DMS 273 (cell line): ENCODE data around the gene KCNJ11.
A peak's percentile ranks its signal among the peaks of the same experiment; 100 is the strongest.

ENCODE experiments used
- DNase-seq: peaks from one replicate; lab custom pipeline; 2025; ENCODE audit not compliant: unreplicated experiment; lab: John Stamatoyannopoulos, UW

The KCNJ11 gene

DNA sequence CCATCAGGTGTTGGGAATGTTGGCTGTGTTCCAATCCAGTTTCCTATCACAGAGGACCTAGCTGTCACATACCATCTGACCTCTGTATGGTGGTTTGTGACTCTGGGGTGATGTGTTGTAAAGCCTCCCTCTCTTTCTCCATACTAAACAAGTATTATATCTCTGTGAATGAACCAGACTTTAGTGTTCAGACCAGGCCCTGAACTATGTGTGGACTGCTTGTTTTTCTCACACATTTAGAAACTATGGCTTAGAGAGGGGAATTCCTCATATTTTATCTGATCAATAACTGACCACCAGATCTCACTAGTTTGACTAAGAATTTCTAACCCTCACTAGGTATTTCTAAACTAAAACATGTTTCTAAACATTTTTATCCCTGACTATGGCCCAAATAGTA is 19.4 kb downstream of the KCNJ11 start:
- no peak for DNase-seq

DNA sequence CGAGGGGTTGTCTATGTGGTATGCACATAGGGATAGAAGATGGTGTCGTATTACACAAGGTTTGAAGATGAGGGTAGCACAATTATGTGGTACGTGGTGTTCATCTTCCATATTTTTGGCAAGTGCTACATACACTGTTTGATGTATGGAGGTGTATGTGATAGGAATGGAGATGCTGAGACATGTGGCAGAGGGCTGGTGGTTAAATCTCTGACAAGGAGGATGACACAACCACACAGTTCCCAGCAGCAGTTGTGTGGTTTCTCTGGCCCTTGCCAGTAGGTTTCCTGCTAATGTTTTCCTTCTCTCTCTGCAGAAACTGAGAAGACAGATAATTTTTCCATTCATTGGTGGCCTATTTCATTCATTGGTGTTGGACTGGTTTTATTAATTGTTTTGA is 19.9 kb downstream of the KCNJ11 start:
- DNase-seq: no peak

DNA sequence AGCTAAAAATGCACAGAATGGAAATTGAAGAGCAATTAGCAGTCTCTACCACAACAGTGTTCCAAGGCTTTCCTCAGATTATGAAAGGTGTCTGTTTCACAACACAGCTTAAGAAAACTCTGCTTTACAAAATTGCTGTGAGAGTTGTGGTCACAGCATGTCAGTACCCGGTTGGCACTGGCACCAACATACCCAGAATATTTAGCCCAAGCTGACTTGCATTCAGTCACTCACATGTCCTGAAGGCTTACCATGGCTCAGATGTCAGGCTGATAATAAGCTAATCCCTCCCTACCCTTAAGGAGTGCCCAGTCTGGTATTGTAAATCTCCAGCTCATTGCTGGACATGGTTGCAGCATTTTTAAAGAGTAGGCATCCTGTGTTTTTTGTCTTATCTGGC is 22.0 kb downstream of the KCNJ11 start:
- DNase-seq: no peak

DNA sequence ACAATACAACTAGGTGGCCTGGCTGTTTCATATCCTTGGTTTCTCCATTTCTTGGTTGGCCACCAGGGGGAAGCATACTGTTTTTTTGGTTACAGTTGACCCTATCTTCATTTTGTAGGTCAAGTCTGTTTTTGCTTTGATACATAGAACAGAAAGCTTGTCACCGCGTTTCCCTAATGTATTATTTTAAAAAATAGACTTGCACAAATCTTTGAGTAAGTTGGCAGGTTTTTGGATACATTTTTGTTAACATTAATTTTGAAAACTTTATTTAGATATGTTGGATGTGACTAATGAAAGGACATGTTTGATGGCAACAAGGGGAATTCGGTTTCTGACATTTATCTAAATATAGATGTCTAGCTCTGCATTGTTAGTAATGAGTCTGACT is 33.9 kb downstream of the KCNJ11 start:
- DNase-seq: peak; percentile 76

DNA sequence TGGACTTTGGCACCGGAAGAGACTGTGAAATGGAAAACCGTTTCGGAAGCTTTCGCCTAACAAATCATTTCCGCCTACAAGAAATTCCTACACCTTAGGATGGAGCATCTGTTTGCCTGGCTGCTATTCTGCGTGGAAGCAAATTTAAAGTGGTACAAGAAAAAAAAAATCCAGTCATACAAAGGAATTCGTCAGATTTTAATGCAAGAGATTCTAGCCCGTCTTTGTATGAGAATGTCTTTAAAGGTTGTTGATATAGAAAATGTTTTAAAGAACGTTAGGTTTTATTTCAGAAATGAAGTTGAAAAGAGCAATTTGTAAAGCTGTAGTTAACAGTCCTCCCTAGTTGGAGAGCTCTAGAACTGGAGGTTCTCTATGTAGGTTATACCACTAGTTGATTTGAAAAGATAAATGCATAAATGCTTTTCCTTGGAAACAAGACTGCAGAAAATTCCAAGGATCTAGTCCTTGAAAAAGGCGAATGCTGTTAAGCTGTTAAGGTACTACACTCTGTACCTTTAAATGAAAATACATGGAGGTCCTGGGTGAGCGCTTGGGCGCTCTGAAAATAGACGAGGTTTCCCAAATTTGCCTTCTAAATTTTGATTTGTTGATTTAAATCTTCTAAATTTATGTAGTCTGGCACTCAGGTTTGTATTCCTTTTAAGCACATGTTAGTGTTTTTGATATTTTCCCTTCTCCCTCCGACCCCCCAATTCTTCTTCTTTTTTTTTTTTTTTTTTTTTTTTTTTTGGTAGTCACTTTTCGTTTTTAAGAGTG is 34.4 kb downstream of the KCNJ11 start:
- peak; percentile 43 for DNase-seq

DNA sequence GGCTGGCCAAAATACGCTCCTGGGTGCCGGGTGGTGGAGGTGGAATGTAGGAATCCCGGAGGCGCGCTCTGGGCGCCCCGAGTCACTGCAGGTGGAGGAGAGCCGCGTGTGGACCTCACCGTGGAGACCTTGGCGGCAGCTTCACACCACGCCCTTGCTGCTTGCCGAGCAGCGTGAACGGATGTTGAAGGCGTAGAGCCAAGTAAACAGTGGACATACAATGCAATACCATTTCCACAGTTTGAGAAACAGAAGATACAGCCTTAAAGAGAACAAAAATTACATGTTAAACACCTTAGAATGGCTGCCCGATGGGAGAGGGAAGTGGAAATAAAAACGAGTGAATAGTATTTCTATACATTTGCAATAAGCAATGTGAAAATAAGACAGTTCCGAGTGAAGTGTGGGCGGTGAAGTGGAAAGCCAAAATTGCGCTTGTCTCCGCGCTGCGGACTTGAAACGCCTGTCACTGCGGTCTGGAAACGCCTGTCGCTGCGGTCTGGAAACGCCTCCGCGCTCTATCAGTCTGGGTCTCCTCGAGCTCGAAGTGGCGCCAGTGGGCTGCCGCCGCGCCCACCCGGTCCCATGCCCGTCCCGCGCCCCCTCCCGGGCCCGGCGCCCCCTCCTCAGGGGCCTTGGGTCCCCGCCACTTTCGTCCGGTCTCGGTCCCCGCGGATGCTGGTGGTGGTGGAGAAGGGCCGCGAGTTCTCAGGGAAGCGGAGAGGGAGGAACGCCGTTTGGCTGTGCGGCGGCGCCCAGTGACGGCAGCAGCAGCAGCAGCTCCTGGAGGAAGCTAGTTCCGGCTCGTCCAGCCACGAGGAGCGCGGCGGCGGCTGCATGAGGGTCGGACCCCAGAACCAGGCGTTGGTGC is 35.3 kb downstream of the KCNJ11 start:
- DNase-seq: peak; percentile 83

DNA sequence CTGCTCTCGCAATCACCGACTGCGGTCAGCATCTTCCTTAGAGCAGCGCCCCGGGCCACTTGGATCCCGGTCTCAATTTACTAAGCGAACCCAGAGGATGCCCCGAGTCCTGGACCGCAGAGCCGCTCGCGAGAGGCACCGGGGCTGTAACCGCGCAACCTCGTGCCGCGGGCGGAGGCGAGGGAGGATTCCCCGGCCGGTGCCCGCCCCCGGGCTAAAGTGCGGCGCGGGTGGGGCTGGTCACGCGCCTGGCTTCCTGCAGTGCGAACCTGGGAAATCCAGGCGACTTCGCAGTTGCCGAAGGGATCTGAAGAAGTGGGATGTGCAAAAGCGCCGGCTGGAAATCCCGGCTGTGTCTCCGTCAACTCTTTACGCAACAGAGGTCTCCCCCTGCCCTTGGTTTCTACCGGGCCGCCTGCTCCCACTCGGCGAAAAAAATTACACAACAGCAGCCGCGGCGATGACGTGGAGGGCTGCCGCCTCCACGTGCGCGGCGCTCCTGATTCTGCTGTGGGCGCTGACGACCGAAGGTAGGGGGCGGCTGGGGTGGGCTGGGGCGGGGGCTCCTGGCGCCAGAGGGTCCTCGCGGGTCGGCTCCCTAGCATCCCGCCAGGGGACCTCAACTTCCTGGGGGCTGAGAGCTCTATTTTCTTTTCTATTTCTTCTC is 36.8 kb downstream of the KCNJ11 start, which contains the start of gene NCR3LG1:
Gene NCR3LG1 (plus strand): TSS at position 291 of the 667 bp plus-strand sequence. CDS start 170 bp downstream, at position 461.
- peak; percentile 81 for DNase-seq

DNA sequence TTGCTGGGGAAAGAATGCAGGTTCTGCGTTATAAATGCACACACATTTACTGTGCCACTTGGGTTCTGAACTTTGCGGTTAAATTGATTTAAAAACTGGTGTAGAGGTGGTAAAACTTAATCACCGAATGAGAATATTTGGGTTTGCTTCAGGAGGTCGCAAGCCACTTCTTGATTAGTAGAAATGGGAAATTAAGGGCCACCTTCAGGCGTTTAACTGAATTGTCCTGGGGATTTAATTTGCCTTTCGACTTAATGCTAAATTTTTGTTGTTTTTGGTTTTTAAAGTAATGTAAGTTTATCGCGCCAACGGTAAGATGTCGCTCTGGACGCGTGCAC is 37.3 kb downstream of the KCNJ11 start:
- DNase-seq: peak; percentile 48

DNA sequence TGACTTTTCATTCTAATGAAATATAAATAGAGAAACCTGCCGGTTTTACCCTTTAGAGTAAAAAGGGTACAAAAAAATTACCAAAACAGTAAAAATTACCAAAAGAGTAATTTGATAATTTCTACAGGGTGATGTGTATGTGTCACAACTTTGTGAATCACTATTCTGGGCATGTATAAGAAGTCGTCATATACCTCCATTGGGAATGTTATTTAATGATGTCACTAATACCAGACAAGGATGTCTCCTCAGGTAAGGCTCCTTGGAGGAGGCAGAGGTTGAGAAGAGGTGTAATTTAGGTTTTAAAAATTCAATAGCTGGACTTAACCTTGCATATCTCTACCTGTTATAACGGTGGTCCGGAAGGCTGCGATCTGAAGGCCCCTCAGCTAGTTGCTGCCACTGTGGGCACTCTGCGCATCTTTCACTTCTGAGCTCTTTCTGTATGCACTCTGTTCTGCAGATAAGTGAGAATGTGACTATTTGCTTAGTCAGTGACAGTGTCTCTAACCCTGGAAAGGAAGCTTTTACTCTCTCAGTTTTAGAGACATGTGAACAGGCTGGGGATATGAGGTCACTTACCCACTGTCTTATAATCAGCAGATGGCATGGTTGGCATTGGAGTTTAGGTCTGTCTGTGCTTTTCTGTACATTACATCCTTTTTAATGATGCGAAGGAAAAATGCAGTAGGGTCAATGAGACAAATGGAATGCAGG is 37.8 kb downstream of the KCNJ11 start:
- peak; percentile 15 for DNase-seq

DNA sequence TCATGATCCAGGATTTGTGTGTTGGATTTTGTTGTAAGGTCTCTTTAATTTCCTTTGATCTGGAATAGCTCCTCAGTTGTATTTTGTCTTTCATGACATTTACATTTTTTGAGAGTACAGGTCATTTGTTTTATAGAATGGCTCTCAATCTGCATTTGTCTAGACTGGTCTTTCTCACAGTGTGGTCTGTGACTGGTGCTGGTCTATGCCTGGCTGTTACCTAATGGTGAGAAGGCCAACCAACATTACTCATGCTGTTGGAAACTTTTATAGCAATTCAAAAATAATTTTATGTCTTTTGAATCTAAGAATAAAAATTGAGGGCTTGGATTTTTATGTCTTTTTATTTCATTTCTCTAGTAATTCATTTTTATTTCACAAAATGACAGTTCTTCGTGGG is 40.8 kb downstream of the KCNJ11 start:
- DNase-seq: no peak

DNA sequence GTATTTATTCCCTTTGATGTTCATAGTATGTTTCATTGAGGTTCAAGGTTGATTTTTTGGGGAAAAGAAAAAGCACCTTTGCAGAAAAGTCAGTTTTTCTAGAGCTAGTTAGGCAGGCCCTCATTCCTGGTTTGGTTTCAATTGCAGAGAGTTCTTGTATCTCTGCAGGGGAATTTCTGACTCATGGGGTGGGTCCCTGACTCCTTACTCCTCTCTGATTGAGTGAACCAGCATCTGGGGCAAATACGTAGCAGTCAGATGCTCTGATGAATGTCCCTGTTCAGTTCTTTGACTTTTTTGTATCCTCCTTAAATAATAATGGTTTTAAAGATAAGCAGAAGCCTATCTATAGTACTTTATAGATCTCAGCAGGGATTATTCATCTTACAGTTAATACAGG is 44.6 kb downstream of the KCNJ11 start:
- DNase-seq: no peak

DNA sequence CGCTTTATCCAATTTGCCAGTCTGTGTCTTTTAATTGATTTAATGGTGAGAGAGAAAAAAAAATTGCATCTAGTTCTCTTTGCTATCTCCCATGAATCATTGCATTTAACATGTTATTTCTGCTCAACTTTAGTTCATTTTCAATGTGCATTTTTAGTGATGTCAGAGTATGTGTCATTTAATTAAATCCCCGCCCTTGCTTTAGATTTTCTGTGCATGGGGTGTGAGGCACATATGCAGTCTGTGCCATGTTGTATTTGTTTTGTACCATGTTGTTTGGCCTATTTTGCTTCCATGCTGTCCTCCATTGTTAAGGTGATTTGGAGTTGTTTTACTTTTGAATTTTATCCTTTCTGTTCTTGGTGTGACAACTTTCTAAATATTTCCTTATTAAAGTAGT is 45.2 kb downstream of the KCNJ11 start:
- no peak for DNase-seq
